Suppressor macrophage treated with lipopolysaccharide for 4 hours (primary cell): ENCODE measurements around the gene COA3.

ENCODE experiments used
- DNase-seq: peaks from one replicate; pipeline ENCODE4 v3.0.0-alpha.2; 2020

The COA3 gene

GRCh38 chr17:42817866-42818265 is 19.4 kb upstream of the COA3 start:
- DNase-seq = no peak

GRCh38 chr17:42814633-42815399 is 16.3 kb upstream of the COA3 start:
- no peak for DNase-seq

- DNase-seq = no peak
Observed at GRCh38 chr17:42809250-42809649, 10.7 kb upstream of the COA3 start.

- no peak for DNase-seq
Observed at GRCh38 chr17:42806249-42806648, 7.7 kb upstream of the COA3 start.

- DNase-seq = no peak
Observed at GRCh38 chr17:42804918-42805367, 6.4 kb upstream of the COA3 start.

- DNase-seq = no peak
Observed at GRCh38 chr17:42803074-42803883, 4.8 kb upstream of the COA3 start.

GRCh38 chr17:42798011-42798382 is 507 bp downstream of the COA3 start:
- no peak for DNase-seq

- DNase-seq = no peak
Observed at GRCh38 chr17:42797067-42798007, 1.2 kb downstream of the COA3 start.

- DNase-seq = no peak
Observed at GRCh38 chr17:42796066-42796758, 2.3 kb downstream of the COA3 start.

- no peak for DNase-seq
Observed at GRCh38 chr17:42795465-42795864, 3.0 kb downstream of the COA3 start.

GRCh38 chr17:42795061-42795460 is 3.4 kb downstream of the COA3 start:
- no peak for DNase-seq

GRCh38 chr17:42792545-42792944 is 6.0 kb downstream of the COA3 start:
- no peak for DNase-seq

GRCh38 chr17:42791948-42792347 is 6.6 kb downstream of the COA3 start:
- no peak for DNase-seq

GRCh38 chr17:42787266-42787665 is 11.2 kb downstream of the COA3 start:
- no peak for DNase-seq

- no peak for DNase-seq
Observed at GRCh38 chr17:42784811-42785592, 13.5 kb downstream of the COA3 start.

GRCh38 chr17:42784409-42784808 is 14.1 kb downstream of the COA3 start:
- DNase-seq = peak; percentile 43

- DNase-seq = no peak
Observed at GRCh38 chr17:42783791-42784138, 14.7 kb downstream of the COA3 start.

GRCh38 chr17:42783062-42783790 is 15.3 kb downstream of the COA3 start:
- DNase-seq = no peak

GRCh38 chr17:42782166-42783061 is 16.1 kb downstream of the COA3 start:
- no peak for DNase-seq

- no peak for DNase-seq
Observed at GRCh38 chr17:42781639-42782165, 16.8 kb downstream of the COA3 start.
